Esophagus muscularis mucosa (tissue), 4 donors: ENCODE measurements around the gene CYP11A1. TPM values are rescaled to one million over a fixed set of nuclear protein-coding genes. Genes with fewer than 3 reads are reported as not detected.

ENCODE experiments used
- DNase-seq: peaks from one replicate; pipeline ENCODE4 v3.0.0-alpha.2; 2017; ENCODE audit errors: extremely low spot score
- H3K27ac ChIP-seq, 4 donors: fragments of 200-600 bp; sonication (generic); replicated peaks in 1 of 4; 1 replicate in 3 of 4; 2 replicates in 1 of 4; pipeline ENCODE4 v1.5.1; 2016 to 2019; ENCODE audit warnings: mild to moderate bottlenecking in 1 of 4
- H3K27me3 ChIP-seq, 4 donors: fragments of 200-600 bp; sonication (generic); one replicate each; pipeline versions ENCODE4 v1.5.1 to v1.6.0; 2016 to 2019
- H3K36me3 ChIP-seq, 4 donors: fragments of 200-600 bp; sonication (generic); one replicate each; pipeline ENCODE4 v1.5.1; 2016 to 2019
- H3K4me1 ChIP-seq, 4 donors: fragments of 200-600 bp; sonication (generic); one replicate each; pipeline ENCODE4 v1.5.1; 2016 to 2019
- H3K4me3 ChIP-seq, 4 donors: fragments of 200-600 bp; sonication (generic); 1 replicate in 2 of 4; 2 replicates in 2 of 4; pipeline ENCODE4 v1.5.1; 2016 to 2019; ENCODE audit warnings: mild to moderate bottlenecking in 4 of 4, moderate library complexity in 1 of 4
- H3K9me3 ChIP-seq, 4 donors: fragments of 200-600 bp; sonication (generic); 1 replicate in 3 of 4; 2 replicates in 1 of 4; pipeline ENCODE4 v1.5.1; 2016 to 2019
- EP300 ChIP-seq: sonication (generic); formaldehyde crosslinking; IDR thresholded peaks from one replicate; pipeline ENCODE4 v1.6.1; 2017; ENCODE audit warnings: antibody characterized with exemption
- POLR2A ChIP-seq: fragments of 450-650 bp; IDR thresholded peaks from one replicate; pipeline ENCODE4 v1.6.1; 2017; ENCODE audit warnings: antibody characterized with exemption, moderate library complexity, mild to moderate bottlenecking, low read depth
- POLR2AphosphoS5 ChIP-seq, 2 donors: sonication (generic); formaldehyde crosslinking; IDR thresholded peaks; one replicate each; pipeline ENCODE4 v1.6.1; 2017; ENCODE audit warnings: antibody characterized with exemption in 2 of 2
- intact Hi-C: fragments of 100-400 bp; cut with DNase I; formaldehyde crosslinking; loops from one replicate; pipeline ENCODE4 v1.15.1; 2023
- small RNA-seq, 3 donors: library from RNA; depleted of rRNA; stranded (forward); fragments of <200 nt; gene quantifications; one replicate each; pipeline ENCODE3, GENCODE V24; 2016
- total RNA-seq, 4 donors: library from RNA; depleted of rRNA; stranded (reverse); fragments of >200 nt; gene quantifications; one replicate each; pipeline versions ENCODE4 v1.1.0 to v1.2.1, GENCODE V29; 2016
- TF ChIP-seq, protein P1 (sequence below), 3 experiments: fragments of 200-600 bp in 2 of 3; fragments of 450-650 bp in 1 of 3; sonication (generic) in 2 of 3; IDR thresholded peaks; one replicate each; pipeline ENCODE4 v1.5.1; 2017 to 2019; ENCODE audit warnings: antibody characterized with exemption in 3 of 3, mild to moderate bottlenecking in 2 of 3, moderate library complexity in 1 of 3

The CYP11A1 gene
- total RNA-seq, 4 donors from 2014 or later, result 1.7 to 2.5 (median 1.8) TPM

DNA sequence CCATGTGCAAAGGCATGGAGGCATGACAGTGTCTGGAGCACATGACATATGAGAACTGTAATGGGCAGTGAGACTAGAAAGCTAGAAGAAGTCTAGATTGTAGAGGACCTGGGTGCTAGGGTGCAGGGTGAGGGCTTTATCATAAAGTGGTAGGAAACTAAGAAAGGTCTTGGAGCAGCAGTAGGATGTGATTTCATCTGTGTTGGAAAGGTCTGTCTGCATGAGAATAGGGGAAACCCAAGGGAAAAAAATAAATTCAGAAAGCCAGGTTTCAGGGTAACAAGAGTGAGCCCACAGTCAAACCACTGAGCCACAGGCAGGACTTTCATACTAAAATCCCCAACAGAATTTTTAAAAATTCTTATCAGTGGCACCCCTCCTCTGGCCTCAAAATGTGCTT is 76.8 kb downstream of the CYP11A1 start:
- no peak overlapping the region for H3K27ac ChIP-seq
- intact Hi-C loops, result no loop called here
- TF ChIP-seq POLR2AphosphoS5 (IDR thresholded peaks at IDR 0.05) (no peak), POLR2A (no peak), EP300 (no peak)
- H3K9me3 ChIP-seq, result no peaks in the 10 kb centered on the region
- H3K27me3 ChIP-seq, result peaks cover 0 to 33% (median 0%) of the 10 kb centered on the region in 4 donors
- H3K4me1 ChIP-seq, result peaks cover 0 to 5% (median 0%) of the 10 kb centered on the region in 4 donors
- H3K4me3 ChIP-seq, result no peak overlapping the region
- no peak for DNase-seq
- H3K36me3 ChIP-seq, result no peaks in the 10 kb centered on the region

DNA sequence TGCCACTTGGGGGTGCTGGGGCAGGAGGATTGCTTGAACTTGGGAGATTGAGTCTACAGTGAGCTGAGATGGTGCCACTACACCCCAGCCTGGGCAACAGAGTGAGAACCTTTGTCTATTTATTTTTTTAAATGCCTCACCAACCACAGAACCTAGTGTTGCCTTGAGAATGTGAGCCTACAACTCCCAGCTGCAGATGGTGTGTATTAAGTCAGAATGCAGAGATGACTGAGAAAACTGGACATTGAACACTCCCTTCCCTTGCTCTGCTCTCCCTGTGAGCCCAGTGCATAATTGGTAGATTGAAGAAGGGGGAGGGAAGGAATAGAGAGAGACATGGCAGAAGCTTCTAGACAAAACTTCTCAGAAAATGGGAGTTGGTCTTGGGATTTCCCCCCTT is 77.8 kb downstream of the CYP11A1 start:
- H3K4me3 ChIP-seq, result no peak overlapping the region
- peaks cover 0 to 30% (median 0%) of the 10 kb centered on the region in 4 donors for H3K27me3 ChIP-seq
- no peaks in the 10 kb centered on the region for H3K9me3 ChIP-seq
- H3K27ac ChIP-seq, result no peak overlapping the region
- H3K4me1 ChIP-seq, result peaks cover 0 to 5% (median 0%) of the 10 kb centered on the region in 4 donors
- no peak for DNase-seq
- intact Hi-C loops, result no loop called here
- no peaks in the 10 kb centered on the region for H3K36me3 ChIP-seq
- TF ChIP-seq, protein P1, sequence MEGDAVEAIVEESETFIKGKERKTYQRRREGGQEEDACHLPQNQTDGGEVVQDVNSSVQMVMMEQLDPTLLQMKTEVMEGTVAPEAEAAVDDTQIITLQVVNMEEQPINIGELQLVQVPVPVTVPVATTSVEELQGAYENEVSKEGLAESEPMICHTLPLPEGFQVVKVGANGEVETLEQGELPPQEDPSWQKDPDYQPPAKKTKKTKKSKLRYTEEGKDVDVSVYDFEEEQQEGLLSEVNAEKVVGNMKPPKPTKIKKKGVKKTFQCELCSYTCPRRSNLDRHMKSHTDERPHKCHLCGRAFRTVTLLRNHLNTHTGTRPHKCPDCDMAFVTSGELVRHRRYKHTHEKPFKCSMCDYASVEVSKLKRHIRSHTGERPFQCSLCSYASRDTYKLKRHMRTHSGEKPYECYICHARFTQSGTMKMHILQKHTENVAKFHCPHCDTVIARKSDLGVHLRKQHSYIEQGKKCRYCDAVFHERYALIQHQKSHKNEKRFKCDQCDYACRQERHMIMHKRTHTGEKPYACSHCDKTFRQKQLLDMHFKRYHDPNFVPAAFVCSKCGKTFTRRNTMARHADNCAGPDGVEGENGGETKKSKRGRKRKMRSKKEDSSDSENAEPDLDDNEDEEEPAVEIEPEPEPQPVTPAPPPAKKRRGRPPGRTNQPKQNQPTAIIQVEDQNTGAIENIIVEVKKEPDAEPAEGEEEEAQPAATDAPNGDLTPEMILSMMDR (IDR thresholded peaks at IDR 0.05), result no peak

Small RNAs within 50 kb of the gene (small RNA-seq; reads per million reads assigned to genes)
- gene MIR6881, result 0 reads per million in 3 donors

Other genes starting within 250 kb of the CYP11A1 start
- 1 to 10 TPM in 3 of 4 donors, under 1 TPM in 1; 0.83 to 4.9 (median 1.2) TPM for gene ISLR2, start 237.1 kb downstream of the CYP11A1 start, total RNA-seq
- gene ISLR, start 193.9 kb downstream of the CYP11A1 start, total RNA-seq, result 100 to 1,000 TPM in 2 of 4 donors, 10 to 100 TPM in 2; 57.7 to 204 (median 112) TPM
- gene STRA6, start 164.9 kb downstream of the CYP11A1 start, total RNA-seq, result under 1 TPM; 0.13 to 0.83 (median 0.47) TPM
- not detected for gene CCDC33, start 131.3 kb downstream of the CYP11A1 start, total RNA-seq
- gene SEMA7A, start 66.3 kb upstream of the CYP11A1 start, total RNA-seq, result 1 to 10 TPM; 1.2 to 4.1 (median 2.7) TPM
- 10 to 100 TPM; 52.7 to 69.7 (median 60.5) TPM for gene UBL7, start 93.5 kb upstream of the CYP11A1 start, total RNA-seq
- gene ARID3B, start 173.6 kb upstream of the CYP11A1 start, total RNA-seq, result 1 to 10 TPM; 3.6 to 6.8 (median 6.7) TPM
- gene CLK3, start 248.2 kb upstream of the CYP11A1 start, total RNA-seq, result 10 to 100 TPM; 74.6 to 89.8 (median 80.7) TPM